ENCODE measurements around the gene KLHL22. TPM values are rescaled to one million over a fixed set of nuclear protein-coding genes. Genes with fewer than 3 reads are reported as not detected.

KLHL22 gene
- total RNA-seq, 1 donor from 2014 or later, result 58.4 TPM

DNA sequence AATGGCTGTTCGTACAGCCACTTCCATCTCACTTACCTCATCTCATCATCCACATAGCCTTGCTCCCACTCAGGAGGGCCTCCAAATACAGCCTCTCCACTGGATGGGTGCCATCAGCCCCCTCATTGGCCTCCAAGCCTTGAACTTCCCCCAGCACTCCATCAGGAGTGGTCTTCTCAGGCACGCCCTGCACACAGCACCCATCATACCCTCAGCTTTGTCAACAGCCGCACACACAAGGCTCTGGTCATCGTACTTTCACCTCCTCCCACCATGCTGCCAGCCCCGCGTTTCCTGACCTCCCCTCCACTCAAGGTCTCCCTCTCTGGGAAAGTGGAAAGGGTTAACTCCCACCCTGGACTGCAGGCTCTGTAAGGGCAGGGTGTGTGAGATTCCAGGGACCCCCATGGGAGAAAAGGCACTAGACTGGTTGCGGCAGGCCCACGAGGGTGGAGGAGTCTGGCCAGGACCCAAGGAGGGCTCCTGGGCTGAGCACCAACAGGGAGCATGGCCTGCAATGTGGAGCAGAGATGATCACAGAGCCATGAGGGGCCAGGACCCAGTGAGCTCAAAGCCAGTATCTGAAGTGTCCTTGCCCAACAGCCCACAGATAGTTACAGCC lies 37.0 kb downstream of the KLHL22 start:
- no peak overlapping the region for H3K4me3 Mint-ChIP-seq
- TF ChIP-seq, protein P1, sequence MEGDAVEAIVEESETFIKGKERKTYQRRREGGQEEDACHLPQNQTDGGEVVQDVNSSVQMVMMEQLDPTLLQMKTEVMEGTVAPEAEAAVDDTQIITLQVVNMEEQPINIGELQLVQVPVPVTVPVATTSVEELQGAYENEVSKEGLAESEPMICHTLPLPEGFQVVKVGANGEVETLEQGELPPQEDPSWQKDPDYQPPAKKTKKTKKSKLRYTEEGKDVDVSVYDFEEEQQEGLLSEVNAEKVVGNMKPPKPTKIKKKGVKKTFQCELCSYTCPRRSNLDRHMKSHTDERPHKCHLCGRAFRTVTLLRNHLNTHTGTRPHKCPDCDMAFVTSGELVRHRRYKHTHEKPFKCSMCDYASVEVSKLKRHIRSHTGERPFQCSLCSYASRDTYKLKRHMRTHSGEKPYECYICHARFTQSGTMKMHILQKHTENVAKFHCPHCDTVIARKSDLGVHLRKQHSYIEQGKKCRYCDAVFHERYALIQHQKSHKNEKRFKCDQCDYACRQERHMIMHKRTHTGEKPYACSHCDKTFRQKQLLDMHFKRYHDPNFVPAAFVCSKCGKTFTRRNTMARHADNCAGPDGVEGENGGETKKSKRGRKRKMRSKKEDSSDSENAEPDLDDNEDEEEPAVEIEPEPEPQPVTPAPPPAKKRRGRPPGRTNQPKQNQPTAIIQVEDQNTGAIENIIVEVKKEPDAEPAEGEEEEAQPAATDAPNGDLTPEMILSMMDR (IDR thresholded peaks at IDR 0.05; ENCODE audit: unreplicated experiment), result no peak
- no peak overlapping the region for H3K27ac Mint-ChIP-seq
- DNase-seq (ENCODE audit: low spot score in 2 of 2, unreplicated experiment in 2 of 2), result no peak
- H3K4me1 Mint-ChIP-seq, result peaks cover 9% of the 10 kb centered on the region
- no peaks in the 10 kb centered on the region for H3K27me3 Mint-ChIP-seq (ENCODE audit: low read depth)
- peaks cover 27% of the 10 kb centered on the region for H3K36me3 Mint-ChIP-seq
- H3K9me3 Mint-ChIP-seq, result no peaks in the 10 kb centered on the region

- H3K27ac Mint-ChIP-seq, result no peak overlapping the region
- DNase-seq (ENCODE audit: low spot score in 2 of 2, unreplicated experiment in 2 of 2), result no peak
- no peaks in the 10 kb centered on the region for H3K9me3 Mint-ChIP-seq
- H3K36me3 Mint-ChIP-seq, result peaks cover 25% of the 10 kb centered on the region
- TF ChIP-seq, protein P1 (IDR thresholded peaks at IDR 0.05; ENCODE audit: unreplicated experiment), result no peak
- H3K4me3 Mint-ChIP-seq, result no peak overlapping the region
- no peaks in the 10 kb centered on the region for H3K27me3 Mint-ChIP-seq (ENCODE audit: low read depth)
- H3K4me1 Mint-ChIP-seq, result peaks cover 9% of the 10 kb centered on the region
Measured at GRCh38 chr22:20457506-20458240, 37.9 kb downstream of the KLHL22 start.

GRCh38 chr22:20456722-20457076 lies 38.9 kb downstream of the KLHL22 start:
- no peak for DNase-seq (ENCODE audit: low spot score in 2 of 2, unreplicated experiment in 2 of 2)
- TF ChIP-seq, protein P1 (IDR thresholded peaks at IDR 0.05; ENCODE audit: unreplicated experiment), result no peak
- H3K36me3 Mint-ChIP-seq, result peaks cover 30% of the 10 kb centered on the region
- H3K9me3 Mint-ChIP-seq, result no peaks in the 10 kb centered on the region
- no peak overlapping the region for H3K4me3 Mint-ChIP-seq
- H3K4me1 Mint-ChIP-seq, result peaks cover 9% of the 10 kb centered on the region
- no peaks in the 10 kb centered on the region for H3K27me3 Mint-ChIP-seq (ENCODE audit: low read depth)
- H3K27ac Mint-ChIP-seq, result peak overlapping the region; percentile 86

GRCh38 chr22:20456064-20456721 lies 39.4 kb downstream of the KLHL22 start:
- peaks cover 9% of the 10 kb centered on the region for H3K4me1 Mint-ChIP-seq
- peak; percentile 68 to 84 for DNase-seq (ENCODE audit: low spot score in 2 of 2, unreplicated experiment in 2 of 2)
- peak overlapping the region; percentile 86 for H3K27ac Mint-ChIP-seq
- no peak overlapping the region for H3K4me3 Mint-ChIP-seq
- no peaks in the 10 kb centered on the region for H3K9me3 Mint-ChIP-seq
- TF ChIP-seq, protein P1 (IDR thresholded peaks at IDR 0.05; ENCODE audit: unreplicated experiment), result peak; percentile 75
- peaks cover 33% of the 10 kb centered on the region for H3K36me3 Mint-ChIP-seq
- no peaks in the 10 kb centered on the region for H3K27me3 Mint-ChIP-seq (ENCODE audit: low read depth)

- Mint-ChIP-seq H3K27ac (no peak overlapping the region), H3K4me3 (no peak overlapping the region), H3K4me1 (peaks cover 9% of the 10 kb centered on the region), H3K27me3 (ENCODE audit: low read depth) (no peaks in the 10 kb centered on the region), H3K9me3 (no peaks in the 10 kb centered on the region), H3K36me3 (peaks cover 33% of the 10 kb centered on the region)
- TF ChIP-seq, protein P1 (IDR thresholded peaks at IDR 0.05; ENCODE audit: unreplicated experiment), result no peak
- DNase-seq (ENCODE audit: low spot score in 2 of 2, unreplicated experiment in 2 of 2), result no peak
Measured at GRCh38 chr22:20455709-20456063, 39.9 kb downstream of the KLHL22 start.

All from mesothelial cell of epicardium (in vitro differentiated cells).